HG03139 (cell line): Measurements from ENCODE around the gene GOLGA6C.
"Not testable (repeated sequence)": the region's sequence is repeated elsewhere in the genome, so short reads cannot be mapped to it uniquely, and the experiment has no call there.

Experiments
- ATAC-seq: cut with Tn5 transposase; IDR thresholded peaks from one replicate; pipeline ENCODE4 v1.9.1; 2021; ENCODE audit not compliant: unreplicated experiment

GOLGA6C gene

DNA sequence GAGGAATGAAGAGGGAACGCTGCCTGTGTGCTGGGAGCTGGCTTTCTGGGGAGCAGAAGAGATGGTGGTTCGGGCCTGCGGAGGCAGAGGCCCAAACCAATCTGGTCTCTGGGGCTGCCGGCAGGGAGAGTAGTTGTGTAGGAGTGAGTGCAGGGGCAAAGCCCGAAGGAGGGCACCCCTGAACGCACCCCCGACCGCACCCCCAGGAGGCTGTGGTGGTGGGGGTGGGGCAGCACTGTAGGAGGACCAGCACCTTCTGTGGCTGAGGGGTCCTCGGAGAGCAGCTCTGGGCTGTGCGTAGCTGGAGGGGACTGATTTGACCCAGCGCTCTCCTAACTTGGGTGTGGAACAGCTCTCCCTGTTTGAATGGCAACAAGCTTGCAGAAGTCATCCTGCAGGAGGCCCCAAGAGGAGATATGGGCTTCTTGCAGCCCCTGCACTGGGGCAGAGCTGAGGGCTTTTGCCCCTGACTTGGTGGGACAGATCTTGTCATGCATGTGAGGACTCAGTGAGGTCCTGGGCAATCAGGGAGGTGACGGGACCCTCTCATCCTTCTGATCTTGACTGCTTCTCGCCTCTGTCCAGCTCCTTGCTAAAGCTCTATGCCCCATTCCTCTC, 30.4 kb upstream of the GOLGA6C start:
- ATAC-seq, result no peak

DNA sequence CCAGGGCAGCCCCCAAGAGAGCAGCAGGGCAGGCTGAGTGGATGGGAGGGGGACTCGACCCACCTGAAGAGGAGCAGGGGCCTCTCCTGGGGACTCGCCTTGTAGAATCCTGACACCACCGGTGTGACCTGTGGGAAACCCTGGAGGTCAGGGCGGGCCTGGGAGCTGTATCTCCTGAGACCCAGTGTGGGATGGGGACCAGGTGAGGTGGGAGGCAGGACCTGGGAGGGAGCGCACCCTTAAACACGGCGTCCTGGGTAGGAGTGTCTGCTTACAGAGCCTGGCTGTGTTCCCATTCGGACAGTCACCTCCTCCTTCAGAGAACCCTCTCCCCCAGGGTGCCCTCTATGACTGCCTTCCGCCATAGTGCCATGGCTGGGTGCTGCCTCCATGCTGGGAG, 29.3 kb upstream of the GOLGA6C start:
- no peak for ATAC-seq

DNA sequence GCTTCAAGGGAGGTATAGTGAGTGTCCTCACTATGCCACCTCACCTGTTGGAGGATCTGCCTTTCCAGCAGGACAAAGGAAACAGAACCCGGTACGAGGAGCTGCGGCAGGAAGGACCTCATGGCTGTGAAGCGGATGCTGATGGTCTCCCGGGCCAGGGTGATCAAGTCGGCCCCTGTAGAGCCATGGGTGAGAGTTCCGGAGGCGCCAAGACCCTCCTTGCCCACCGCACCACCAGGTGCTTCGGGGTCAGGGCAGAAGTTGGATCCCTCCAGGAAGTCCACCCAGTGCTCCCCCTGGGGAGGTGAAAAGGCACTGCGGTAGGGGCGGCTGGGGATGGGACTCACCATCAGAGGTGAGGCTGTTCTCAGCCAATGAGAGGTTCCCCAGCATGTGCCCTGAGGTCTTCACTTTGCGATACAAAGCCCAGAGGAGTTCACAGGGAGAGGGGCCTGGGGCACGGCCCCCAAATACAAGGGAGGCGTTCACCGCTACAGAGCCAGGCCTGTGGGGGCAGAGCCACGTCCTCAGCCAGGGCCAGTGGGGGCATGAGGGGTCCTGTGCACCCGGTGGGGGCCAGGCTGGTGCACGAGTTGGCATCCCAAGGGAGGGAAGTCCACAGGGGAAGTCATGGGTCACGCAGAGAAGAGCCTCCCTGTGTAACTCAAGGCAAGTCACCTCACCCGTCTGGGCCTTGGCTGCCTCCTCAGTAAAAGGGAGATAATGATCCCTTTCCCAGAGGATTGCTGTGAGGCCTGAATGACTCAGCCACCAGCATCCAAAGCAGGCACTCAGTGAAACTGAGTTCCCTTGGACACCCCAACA, 28.7 kb upstream of the GOLGA6C start:
- ATAC-seq, result no peak

DNA sequence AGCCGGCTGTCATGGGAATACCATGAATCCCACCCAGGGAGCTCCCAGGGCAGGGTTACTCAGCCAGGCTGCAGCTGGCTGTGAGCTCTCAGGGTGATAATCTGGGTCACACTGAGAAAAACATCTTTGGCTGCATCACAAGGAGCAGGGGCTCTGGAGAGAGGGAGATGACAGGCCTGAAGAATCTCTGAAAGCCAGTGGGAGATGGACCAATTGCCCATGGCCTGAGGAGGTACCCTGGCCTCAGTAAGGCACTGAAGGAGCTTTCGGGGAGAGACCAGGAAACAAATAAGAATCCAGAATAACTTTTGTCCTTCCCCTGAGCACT, 28.2 kb upstream of the GOLGA6C start:
- no peak for ATAC-seq

DNA sequence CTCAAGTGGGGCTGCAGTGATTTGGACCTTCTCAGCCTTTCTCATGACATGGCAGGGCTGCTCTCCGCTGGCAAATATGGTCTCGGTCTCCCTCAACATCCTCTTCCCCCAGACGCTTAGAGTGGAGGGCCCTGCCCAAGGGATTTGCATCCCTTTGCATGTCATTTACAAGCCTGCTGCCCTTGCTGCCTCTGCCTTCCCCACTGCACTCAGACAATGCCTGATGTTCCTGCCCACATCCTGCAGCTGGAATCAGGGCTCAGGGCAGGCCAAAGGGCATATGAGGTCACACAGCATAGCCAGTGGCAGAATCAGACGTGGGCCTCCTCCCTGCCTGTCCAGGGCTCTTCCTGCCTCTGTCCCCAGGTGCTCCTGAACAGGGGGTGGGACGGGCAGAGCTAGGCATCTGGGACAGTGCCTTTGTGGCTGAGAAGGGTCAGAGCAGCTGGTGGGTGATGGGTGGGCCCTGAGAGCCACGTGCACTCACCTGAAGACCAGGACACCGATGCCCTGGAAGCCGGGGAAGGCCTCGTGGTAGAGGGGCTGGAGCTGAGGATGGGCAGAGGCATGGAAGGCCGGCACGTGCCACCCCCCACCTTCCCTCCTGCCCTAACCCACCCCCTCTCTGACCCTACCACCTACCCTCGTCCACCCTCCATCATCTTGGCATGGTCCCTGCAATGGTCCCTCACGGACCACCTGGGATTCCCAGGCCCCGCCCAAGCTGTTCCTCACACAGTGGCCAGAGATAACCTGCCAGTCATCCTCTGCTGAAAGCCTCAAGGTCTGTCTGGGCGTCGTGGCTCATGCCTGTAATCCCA, 27.4 kb upstream of the GOLGA6C start:
- no peak for ATAC-seq

DNA sequence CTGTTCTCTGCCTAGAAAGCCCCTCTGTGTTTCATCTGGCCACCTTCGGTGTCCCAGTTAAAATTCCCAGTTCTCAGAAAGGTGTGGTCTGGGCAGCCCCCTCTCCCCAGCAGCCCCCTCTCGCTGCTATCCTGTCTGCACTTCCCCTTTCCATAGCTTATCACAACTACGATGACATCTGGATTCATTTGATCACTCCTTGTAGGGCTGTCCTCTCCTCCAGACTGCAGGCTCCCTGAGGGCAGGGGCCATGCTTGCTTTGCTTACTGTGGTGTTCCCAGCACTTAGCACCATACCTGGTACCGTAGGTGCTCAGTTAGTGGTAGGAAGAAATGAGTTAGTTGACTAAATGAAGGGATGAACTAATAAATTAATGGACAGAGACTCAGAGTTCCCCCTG, 26.3 kb upstream of the GOLGA6C start:
- ATAC-seq, result no peak

DNA sequence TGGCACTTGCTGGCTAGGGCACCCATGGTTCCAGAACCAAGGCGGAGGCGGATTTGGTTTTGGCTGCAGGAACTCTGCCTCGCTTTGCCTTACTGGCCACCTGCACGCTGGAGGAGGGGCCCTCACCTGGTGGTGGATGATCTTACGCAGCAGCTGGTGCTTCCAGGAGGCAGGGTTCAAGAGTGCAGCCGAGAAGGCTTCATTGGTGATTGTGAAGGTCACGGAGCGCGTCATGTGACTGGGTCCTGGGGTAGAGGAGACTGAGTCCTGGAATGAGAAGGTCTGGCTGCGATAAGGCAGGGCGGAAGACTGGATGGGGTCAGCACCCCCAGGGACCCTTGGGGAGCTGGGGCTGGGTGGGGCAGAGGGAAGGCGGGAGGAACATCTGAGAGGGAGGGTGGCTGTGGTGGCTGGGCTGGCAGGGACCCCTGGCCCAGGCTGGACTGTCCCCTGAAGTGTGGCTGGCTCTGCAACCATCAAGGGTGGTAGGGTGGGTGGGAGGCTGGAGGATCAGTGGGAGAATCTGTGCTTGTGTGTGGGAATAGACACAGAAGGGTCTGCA, 25.8 kb upstream of the GOLGA6C start:
- ATAC-seq, result no peak

DNA sequence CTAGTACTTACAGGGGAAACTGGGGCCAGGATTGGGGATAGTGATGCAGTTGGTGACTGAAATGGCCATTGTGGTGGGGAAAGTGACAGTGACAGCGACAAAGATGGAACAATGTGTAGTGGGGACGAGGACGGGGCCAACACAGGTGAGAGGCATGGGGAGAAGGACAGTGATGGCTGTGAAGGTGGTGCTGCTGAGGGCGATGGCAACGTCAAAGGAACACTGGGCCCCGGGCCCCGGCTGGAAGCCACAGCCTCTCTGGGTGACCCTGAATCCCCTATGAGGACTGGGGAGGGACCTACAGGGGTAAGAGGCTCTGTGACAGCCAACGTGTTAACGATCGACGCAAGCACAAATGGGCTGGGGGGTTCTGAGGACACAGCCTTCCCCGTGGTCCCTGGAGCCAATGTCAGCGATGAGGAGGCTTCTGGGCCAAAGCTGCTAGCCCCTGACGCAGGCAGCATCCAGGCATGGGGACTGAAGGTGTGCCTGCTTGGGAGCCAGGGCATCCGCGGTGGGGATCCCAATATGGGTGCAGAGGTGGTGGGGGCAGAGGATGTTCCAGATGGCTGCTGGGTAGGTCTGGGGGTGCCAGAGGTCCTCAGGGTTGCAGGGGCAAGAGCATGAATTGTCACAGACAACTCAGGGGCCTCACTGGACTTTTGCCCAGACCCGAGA, 25.2 kb upstream of the GOLGA6C start:
- ATAC-seq, result no peak

DNA sequence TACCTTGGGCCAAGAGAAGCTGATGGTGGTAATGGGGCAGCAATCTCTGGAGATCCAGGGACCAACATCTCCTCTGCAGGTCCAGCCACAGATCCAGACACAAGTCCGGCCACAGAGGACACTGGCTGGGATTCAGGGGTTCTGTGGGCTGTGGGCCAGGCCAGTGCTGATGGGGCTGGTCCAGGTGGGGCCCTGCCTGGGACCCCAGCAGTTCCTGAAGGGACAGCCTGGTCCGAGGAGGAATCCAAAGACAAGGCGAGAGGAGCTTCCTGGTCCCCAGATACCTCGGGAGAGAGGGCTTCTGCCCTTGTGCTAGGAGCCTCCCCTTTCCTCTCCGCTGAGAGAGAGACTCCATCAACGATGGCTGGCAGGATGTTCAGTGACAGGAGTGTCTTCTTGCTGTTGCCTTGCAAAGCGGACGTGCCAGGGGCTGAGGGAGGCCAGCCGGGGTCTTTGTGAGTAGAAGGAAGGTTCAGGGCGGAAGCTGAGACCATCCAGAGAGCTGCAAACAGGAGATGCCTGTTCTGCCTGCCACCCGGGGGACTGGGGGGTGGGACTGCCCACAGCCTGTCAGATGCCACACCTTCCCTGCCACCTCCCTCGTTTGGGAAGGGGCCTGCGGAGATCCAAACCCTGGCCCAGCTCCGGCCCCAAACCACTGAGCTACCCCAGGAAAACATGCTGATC, 24.5 kb upstream of the GOLGA6C start:
- no peak for ATAC-seq

DNA sequence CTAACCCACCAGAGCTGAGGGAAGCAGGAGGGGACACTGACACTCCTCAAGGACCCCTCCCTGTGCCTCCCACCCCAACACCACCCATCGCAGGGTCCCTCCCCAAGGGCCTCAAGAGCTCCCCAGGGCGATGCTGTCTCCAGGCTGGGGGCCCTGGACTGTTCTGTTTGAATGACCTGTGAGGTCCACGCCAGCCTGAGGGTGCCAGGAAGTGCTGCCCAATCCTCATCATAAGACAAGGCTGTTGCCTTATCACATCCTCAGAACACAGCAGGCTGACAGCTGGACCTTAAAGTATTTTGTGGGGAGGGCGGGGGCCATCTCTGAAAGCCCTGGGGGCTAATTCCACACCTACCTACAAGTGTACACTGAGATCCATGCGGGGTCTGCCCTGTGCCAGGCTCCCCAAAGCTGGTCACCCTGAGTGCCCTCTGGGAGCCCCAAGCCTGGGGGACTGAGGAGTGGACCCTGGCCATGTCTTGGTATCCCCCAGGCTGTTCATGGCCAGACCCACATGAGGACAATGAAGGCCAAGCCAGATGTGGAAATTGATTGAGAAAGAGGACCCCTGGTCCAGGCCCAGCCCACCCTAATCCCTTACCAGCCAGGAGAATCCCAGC, 23.8 kb upstream of the GOLGA6C start:
- ATAC-seq, result no peak

DNA sequence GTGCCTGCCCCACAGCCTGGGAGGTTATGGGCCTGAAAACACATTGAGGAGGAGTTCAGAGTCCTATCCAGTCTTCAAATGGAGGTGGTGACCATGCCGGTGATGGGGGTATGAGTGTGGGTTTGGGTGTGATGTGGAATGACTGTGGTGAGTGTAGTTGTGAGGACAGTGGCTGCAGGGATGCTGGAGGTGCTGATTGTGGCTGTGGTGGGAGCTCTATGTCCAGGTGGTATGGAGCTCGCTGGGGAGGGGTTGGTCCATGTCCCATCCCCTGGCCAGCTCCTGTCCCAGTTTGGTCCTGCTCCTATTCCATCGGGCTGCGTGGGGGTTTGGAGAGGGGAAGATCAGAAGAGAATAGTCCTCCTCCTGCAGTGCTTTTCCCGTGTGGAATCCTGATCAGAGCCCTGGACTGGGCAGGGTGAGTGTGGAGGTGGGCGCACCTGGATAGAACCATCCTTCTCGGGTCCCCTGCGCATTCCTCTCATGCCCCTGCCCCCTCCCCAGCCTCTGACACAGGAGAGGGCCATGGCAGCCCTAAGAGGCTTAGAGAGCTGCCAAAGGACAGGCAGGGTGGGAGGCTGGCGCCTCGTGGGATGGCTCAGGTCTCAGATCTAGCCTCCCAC, 23.0 kb upstream of the GOLGA6C start:
- ATAC-seq, result no peak

DNA sequence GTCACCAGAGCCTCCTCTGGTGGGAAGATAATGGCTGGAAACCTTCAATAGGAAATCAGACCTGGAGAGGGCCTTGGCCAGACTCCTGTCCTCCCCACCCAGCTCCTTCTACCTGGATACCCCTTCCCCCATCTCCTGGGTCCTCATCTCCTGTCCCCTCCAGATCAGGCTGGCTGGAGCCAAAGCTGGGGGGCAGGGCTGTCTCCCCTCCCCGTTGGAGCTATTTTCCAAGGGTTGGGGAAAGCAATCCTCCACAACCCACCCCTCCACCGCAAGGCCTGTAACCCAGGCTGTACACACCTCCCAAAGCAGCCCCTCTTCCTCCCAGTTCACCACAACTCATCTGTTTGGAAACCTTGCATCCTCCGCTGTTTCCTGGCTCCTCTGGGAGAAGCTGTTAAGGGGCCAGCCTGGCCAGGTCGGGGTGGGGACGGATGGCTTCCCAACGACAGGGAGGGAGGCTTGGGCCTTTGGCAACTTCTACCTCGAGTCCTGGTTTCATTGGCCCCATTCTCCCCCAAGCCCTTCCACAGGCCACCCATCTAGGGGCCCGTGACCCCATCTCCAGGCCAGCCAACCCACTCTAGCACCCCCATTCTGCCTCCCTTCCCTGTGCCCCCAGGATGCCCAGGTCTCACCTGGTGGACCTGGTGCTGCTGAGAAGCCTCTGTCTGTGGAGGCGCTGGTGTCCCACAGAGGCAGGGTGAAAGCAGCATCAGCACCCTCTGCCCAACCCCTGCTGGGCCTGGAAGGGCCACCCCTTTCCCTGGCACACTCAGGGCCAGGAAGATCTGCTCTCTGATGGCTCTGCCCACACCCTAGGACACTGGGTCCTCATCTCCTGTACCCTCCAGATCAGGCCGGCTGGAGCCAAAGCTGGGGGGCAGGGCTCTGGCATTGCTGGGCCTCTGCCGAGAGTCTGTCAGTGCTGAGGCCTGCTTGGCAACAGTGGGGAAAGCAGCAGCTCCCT, 22.1 kb upstream of the GOLGA6C start:
- ATAC-seq, result no peak

DNA sequence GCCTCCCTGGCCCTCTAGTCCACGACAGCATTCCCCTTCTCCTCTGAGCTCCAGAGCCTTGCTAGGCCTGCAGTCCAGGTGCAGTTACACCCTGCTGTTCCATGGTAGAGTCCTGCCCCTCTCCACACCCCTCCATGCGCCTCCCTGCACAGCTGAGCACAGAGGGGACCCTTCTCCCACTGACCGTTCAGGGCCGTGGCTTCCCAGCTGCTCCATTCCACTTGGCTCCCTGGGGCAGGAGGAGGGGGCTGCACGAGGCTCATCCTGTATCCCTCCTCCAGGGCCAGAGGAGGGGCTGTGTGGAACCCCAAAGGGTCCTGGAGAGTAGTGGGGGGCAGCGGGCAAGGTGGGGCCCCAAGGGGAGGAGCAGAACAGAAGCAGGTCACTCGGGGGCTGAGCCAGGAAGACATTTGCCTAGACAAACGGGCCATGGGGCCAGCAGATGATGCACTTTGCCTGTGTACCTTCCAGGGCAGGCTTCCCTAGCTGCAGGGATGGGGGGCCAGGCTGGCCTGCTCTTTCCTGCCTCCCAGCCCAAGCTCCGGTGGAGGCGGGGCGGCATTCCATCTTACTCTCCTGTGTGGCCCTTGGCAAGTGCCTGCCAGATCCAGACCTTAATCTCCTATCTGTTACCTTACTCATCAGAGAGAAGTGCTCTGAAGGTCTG, 20.7 kb upstream of the GOLGA6C start:
- no peak for ATAC-seq

DNA sequence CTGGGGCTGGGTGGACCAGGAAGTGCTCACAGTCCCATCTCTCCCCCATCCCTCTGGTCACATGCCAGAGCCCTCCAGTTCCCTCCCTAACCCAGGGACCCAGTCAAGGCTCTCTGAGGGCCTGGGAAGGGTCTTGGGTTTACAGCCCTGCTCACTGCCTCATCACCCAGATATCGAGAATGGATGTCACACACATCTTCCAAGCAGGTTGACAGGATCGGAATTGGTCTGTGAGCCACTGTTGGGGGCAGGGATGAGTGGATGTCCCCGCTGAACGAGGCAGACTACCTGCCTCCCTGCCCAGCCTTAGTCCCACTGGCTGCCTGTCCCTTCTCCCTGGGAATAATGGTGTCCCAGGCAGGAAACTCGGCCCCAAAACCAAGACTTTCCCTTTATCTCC, 20.0 kb upstream of the GOLGA6C start:
- no peak for ATAC-seq

DNA sequence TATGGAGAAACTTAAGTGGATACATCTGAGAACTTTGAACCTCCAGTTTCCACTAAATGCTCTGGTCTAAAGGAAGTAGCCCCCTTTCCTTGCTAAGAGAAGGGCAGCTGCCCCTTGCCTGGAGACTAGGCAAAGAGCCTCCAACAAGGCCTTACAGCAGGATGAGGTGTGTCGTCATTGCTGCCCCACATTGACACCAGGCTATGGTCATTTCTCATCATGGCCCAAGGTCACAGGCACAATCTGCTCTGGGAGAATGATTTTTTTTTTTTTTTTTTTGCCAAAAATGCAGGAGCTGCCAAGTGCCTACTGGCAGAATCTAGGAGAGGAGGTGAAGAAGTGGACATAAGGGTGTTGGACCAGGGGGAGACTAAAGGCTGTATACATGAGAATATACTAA, 12.4 kb upstream of the GOLGA6C start:
- ATAC-seq, result not testable (repeated sequence)

DNA sequence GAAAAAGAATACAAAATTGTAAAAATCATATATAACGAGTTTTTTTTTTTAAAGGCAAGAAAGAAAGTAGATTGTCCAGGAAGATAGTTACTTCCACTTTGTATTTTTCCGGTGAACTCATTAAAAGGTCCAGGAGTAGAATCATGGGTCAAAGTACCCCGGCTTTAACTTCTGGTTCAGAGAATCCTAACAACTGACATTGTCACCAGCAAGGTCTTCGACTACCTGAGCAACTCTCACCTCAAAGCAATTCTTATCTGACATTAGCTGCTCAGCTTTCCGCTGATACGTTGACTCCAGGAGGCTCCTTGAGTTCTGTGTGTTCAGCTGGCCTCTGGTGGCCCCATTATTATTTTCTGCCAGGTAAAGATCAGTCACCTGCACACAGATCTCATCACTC, 9.1 kb upstream of the GOLGA6C start:
- ATAC-seq, result not testable (repeated sequence)

DNA sequence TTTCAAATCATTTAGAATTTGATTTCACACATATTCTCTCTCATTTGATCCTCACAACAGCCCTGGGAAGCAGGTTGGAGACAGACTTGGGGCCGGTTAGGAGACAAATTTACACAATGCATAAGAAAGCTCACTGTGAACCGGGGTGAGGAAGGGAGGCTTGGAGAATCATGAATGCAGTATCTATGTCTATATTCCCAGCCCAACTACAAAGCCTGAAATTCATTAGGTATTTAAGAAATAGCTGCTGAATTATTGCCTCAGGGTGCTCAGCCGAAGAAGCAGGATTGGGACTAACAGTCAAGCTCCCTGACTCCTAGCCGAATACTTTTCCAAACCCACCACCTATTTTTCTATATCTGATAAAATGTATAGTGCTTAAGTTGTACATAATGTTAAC, 8.4 kb upstream of the GOLGA6C start:
- no peak for ATAC-seq

DNA sequence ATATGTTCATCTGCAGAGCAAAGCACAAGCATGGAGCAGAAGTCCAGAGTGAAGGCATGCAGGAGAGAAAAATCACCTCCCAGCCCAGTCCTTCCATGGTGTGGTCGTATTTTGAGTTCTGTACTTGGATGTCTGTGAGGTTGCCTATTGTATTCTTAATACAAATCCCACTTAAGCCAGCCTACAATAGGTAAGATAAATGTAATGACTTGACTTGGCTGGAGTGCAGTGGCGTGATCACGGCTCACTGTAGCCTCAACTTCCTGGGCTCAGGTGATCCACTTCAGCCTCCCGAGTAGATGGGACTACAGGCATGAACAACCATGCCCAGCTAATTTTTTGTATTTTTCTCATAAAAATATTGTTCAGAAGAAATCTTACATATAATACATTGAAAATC, 6.8 kb upstream of the GOLGA6C start:
- ATAC-seq, result not testable (repeated sequence)
